Measurements from ENCODE around the gene LHFPL2. TPM values are rescaled to one million over a fixed set of nuclear protein-coding genes. Genes with fewer than 3 reads are reported as not detected.
"Not testable (repeated sequence)": the region's sequence is repeated elsewhere in the genome, so short reads cannot be mapped to it uniquely, and the experiment has no call there.

The LHFPL2 gene
- total and polyA plus RNA-seq, 4 donors = 6.5 to 49.4 (median 47.7) TPM

DNA sequence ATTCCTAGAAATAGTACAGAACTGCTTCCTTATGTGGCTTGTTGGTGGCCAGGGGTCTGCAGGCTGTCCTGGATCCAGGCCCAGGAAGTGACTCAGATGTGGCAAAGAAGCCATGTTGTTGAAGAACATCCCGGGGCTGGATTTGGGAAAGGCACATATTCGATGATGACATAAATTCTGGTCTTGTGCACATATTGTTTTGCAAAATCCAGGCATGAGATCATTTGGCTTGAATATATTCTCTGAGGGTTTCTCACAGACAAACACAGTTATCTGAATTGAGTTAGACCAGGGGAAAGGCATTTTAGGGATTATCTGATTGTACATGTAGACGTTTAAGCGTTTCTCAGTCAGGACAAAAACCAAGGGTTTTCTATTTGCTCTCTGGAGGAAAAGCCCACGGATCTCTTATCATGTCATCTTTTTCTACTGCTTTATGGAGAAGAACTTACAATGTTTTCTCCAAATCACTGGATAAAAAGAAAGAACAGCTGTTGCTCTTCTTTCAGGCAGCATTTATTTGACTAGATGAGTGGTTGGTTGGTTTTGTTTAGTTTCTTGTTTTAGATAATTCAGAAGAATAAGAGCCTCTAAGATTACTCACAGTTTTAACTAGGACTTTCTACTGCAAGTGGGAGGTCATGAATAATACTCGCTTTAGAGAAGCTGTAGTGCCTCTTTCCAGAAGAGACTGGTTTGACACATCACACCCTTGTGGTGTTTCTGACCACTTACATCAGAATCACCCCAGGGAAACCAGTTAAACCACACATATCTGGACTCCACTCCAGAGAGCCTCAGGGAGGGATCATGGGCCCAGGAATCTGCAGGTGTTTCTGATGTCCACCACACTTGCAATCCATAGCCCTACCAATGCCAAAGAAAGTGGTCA lies 29.5 kb upstream of the LHFPL2 start:
- peak; percentile 57 to 81 (median 76) for DNase-seq
- Histone ChIP-seq H3K4me3 (no peak overlapping the region), H3K27ac (ENCODE audit: low read depth in 1 of 2, low read length in 1 of 2) (peak overlapping the region in 1 of 2 donors; percentile 33), H3K36me3 (ENCODE audit: control insufficient read depth in 4 of 4, insufficient read depth in 4 of 4, low read length in 4 of 4) (no peaks in the 10 kb centered on the region), H3K9me3 (ENCODE audit: control insufficient read depth in 4 of 4, insufficient read depth in 3 of 4, low read length in 3 of 4) (no peaks in the 10 kb centered on the region), H3K9ac (ENCODE audit: insufficient read depth in 1 of 2, low read length in 2 of 2) (peak overlapping the region in 1 of 2 donors; percentile 20), H3K27me3 (ENCODE audit: control insufficient read depth in 3 of 3, insufficient read depth in 3 of 3, low read length in 2 of 3) (no peaks in the 10 kb centered on the region), H3K4me1 (ENCODE audit: control insufficient read depth in 5 of 5, insufficient read depth in 5 of 5, low read length in 5 of 5) (peaks cover 0 to 14% (median 0%) of the 10 kb centered on the region in 5 donors)
- peak; percentile 72 for ATAC-seq (ENCODE audit: insufficient read depth, low FRiP score)
- WGBS, 2 donors = 62 to 81% methylated on average over 6 of the region's 6 CpGs
- TF ChIP-seq, protein P1, sequence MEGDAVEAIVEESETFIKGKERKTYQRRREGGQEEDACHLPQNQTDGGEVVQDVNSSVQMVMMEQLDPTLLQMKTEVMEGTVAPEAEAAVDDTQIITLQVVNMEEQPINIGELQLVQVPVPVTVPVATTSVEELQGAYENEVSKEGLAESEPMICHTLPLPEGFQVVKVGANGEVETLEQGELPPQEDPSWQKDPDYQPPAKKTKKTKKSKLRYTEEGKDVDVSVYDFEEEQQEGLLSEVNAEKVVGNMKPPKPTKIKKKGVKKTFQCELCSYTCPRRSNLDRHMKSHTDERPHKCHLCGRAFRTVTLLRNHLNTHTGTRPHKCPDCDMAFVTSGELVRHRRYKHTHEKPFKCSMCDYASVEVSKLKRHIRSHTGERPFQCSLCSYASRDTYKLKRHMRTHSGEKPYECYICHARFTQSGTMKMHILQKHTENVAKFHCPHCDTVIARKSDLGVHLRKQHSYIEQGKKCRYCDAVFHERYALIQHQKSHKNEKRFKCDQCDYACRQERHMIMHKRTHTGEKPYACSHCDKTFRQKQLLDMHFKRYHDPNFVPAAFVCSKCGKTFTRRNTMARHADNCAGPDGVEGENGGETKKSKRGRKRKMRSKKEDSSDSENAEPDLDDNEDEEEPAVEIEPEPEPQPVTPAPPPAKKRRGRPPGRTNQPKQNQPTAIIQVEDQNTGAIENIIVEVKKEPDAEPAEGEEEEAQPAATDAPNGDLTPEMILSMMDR (IDR thresholded peaks at IDR 0.05; ENCODE audit: control extremely low read depth, extremely low read depth) = no peak

DNA sequence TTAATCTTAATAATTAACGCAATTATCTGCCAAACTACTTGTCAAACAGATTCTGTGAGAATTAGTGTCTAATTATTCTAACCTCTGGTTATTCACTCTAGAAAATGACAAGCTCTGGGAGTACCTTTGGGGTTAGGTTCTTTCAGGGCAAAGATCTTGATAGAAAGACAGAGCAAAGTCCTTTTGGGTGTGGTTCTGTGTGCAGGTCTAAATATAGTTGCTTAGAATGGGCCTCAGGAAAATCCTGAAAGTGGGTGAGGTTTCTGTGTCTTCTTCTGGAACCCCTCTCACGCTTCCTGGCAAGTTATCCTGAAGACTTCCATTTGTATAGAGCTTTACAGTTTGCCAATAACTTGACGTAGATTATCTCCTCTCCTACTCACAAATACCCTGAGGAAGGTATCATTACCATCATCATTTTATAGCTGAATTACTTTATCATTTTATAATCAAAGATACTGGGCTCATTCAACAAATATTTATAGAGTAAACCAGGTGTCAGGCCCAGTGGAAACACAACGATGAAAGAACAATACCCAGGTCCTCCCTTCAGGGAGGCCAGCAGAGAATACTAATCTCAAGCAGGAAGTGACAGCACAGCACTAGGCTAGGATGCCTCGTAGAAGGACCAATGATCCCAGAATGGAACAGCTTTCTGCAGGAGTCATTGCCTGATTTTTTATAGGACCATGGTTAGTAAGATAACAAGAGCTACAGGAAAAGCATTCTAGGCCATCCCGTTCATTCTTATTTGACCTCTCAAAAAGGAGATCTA lies 27.6 kb upstream of the LHFPL2 start:
- TF ChIP-seq, protein P1 (IDR thresholded peaks at IDR 0.05; ENCODE audit: control extremely low read depth, extremely low read depth) = no peak
- peaks cover 0 to 22% (median 1%) of the 10 kb centered on the region in 5 donors for H3K4me1 ChIP-seq (ENCODE audit: control insufficient read depth in 5 of 5, insufficient read depth in 5 of 5, low read length in 5 of 5)
- no peak overlapping the region for H3K27ac ChIP-seq (ENCODE audit: low read depth in 1 of 2, low read length in 1 of 2)
- no peak overlapping the region for H3K9ac ChIP-seq (ENCODE audit: insufficient read depth in 1 of 2, low read length in 2 of 2)
- WGBS, 2 donors = 85 to 87% methylated on average over 6 of the region's 6 CpGs
- no peaks in the 10 kb centered on the region for H3K27me3 ChIP-seq (ENCODE audit: control insufficient read depth in 3 of 3, insufficient read depth in 3 of 3, low read length in 2 of 3)
- DNase-seq (no peak), ATAC-seq (ENCODE audit: insufficient read depth, low FRiP score) (no peak)
- H3K9me3 ChIP-seq (ENCODE audit: control insufficient read depth in 4 of 4, insufficient read depth in 3 of 4, low read length in 3 of 4) = no peaks in the 10 kb centered on the region
- no peak overlapping the region for H3K4me3 ChIP-seq
- no peaks in the 10 kb centered on the region for H3K36me3 ChIP-seq (ENCODE audit: control insufficient read depth in 4 of 4, insufficient read depth in 4 of 4, low read length in 4 of 4)

DNA sequence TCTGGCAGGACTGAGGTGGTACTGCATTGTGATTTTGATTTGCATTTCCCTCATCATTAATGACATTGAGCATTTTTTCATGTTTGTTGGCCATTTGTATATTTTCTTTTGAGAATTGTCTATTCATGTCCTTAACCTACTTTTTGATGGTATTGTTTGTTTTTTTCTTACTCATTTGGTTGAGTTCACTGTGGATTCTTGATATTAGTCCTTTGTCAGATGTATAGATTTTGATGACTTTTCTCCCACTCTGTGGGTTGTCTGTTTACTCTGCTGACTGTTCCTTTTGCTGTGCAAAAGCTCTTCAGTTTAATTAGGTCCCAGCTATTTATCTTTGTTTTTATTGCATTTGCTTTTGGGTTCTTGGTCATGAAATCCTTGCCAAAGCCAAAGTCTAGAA lies 25.3 kb upstream of the LHFPL2 start:
- not testable (repeated sequence) for ATAC-seq (ENCODE audit: insufficient read depth, low FRiP score); H3K27ac ChIP-seq (ENCODE audit: low read depth in 1 of 2, low read length in 1 of 2); H3K9ac ChIP-seq (ENCODE audit: insufficient read depth in 1 of 2, low read length in 2 of 2); H3K27me3 ChIP-seq (ENCODE audit: control insufficient read depth in 3 of 3, insufficient read depth in 3 of 3, low read length in 2 of 3); H3K4me3 ChIP-seq; H3K36me3 ChIP-seq (ENCODE audit: control insufficient read depth in 4 of 4, insufficient read depth in 4 of 4, low read length in 4 of 4); DNase-seq; H3K9me3 ChIP-seq (ENCODE audit: control insufficient read depth in 4 of 4, insufficient read depth in 3 of 4, low read length in 3 of 4)
- H3K4me1 ChIP-seq (ENCODE audit: control insufficient read depth in 5 of 5, insufficient read depth in 5 of 5, low read length in 5 of 5) = peaks cover 0 to 22% (median 1%) of the 10 kb centered on the region in 5 donors

DNA sequence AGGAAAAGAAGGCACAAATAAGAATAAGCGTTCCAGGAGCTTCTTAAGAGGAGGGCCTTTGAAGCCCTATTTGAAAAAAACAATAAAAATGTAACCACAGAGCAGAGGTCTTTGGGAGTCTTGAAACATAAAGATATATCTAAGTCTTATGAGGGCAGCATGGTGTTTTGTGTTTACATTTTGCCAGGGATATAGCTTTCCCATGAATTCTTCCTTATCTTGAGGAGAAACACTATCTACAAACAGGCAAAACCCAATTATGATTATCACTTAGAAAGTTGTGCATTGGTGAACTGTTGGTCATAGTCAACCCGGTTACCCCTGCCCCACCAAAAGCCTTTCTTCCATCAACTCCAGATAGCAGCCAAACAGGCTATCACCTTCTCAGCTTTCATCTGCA lies 23.6 kb upstream of the LHFPL2 start:
- Histone ChIP-seq H3K27me3 (ENCODE audit: control insufficient read depth in 3 of 3, insufficient read depth in 3 of 3, low read length in 2 of 3) (no peaks in the 10 kb centered on the region), H3K4me3 (no peak overlapping the region), H3K4me1 (ENCODE audit: control insufficient read depth in 5 of 5, insufficient read depth in 5 of 5, low read length in 5 of 5) (peaks cover 0 to 8% (median 1%) of the 10 kb centered on the region in 5 donors), H3K36me3 (ENCODE audit: control insufficient read depth in 4 of 4, insufficient read depth in 4 of 4, low read length in 4 of 4) (no peaks in the 10 kb centered on the region), H3K9ac (ENCODE audit: insufficient read depth in 1 of 2, low read length in 2 of 2) (no peak overlapping the region), H3K27ac (ENCODE audit: low read depth in 1 of 2, low read length in 1 of 2) (no peak overlapping the region), H3K9me3 (ENCODE audit: control insufficient read depth in 4 of 4, insufficient read depth in 3 of 4, low read length in 3 of 4) (no peaks in the 10 kb centered on the region)
- ATAC-seq (ENCODE audit: insufficient read depth, low FRiP score) (no peak), DNase-seq (no peak)
- WGBS, 2 donors = 91 to 96% methylated on average over 2 of the region's 2 CpGs
- TF ChIP-seq, protein P1 (IDR thresholded peaks at IDR 0.05; ENCODE audit: control extremely low read depth, extremely low read depth) = no peak
